ENCODE data around the gene VSIR. TPM values are rescaled to one million over a fixed set of nuclear protein-coding genes. Genes with fewer than 3 reads are reported as not detected.

Gene VSIR
- total and polyA plus RNA-seq, 9 of the 15 experiments (the other 6 are each of a cell fraction or from before 2014, with no cell fraction given), result 0.14 to 20.5 (median 9.3) TPM

DNA sequence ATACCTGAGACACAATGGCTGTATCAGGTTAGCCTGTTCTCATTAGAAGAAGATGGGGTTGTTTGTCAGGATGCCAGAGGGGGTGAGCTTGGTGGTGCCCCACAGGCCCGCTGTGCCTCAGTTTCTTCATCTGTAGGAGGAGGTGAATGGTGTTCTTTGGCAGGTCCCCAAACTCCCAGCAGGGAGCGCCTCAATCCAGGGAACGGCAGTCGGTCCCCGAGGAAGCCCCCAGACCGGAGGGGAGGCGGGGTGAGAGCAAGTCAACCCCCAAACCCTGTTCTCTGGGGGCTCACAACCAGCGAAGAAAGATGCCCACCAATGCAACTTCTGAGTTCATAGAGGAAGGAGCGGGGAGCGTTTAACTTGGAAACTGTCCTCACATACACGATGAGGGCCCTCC, 69.7 kb downstream of the VSIR start (continued):
- peak; percentile 47; the same call in 1 of the 2 replicates for TF ChIP-seq STAG1 (CRISPR knock-in tag; IDR thresholded peaks at IDR 0.05; ENCODE audit: borderline replicate concordance)

- in situ Hi-C loops (cut with MboI), result loop anchor here (5.0 to 10.0 kb wide), 2 partner anchors 317 to 389 kb away; no protein-coding TSS in a partner anchor
- no peak for FAIRE-seq
- H3K4me2 ChIP-seq (ENCODE audit: insufficient read depth, low read length), result no peak overlapping the region; the same call in 1 of the 2 replicates
- CTCF ChIA-PET (ENCODE audit: low intra/inter-chr PET ratio), result no interaction called here
- 47% methylated on average over 11 of the region's 11 CpGs for WGBS (ENCODE audit: insufficient coverage, low coverage, missing lambda C conversion rate)
- BruUV-seq (replicated peaks), result no TSS peak
- TF ChIP-seq KLF13 (tag; IDR thresholded peaks at IDR 0.05; ENCODE audit: borderline replicate concordance, low read depth), result no peak
- TF ChIP-seq, protein P1, sequence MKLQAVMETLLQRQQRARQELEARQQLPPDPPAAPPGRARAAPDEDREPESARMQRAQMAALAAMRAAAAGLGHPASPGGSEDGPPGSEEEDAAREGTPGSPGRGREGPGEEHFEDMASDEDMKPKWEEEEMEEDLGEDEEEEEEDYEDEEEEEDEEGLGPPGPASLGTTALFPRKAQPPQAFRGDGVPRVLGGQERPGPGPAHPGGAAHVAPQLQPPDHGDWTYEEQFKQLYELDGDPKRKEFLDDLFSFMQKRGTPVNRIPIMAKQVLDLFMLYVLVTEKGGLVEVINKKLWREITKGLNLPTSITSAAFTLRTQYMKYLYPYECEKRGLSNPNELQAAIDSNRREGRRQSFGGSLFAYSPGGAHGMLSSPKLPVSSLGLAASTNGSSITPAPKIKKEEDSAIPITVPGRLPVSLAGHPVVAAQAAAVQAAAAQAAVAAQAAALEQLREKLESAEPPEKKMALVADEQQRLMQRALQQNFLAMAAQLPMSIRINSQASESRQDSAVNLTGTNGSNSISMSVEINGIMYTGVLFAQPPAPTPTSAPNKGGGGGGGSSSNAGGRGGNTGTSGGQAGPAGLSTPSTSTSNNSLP (IDR thresholded peaks at IDR 0.05; ENCODE audit: borderline replicate concordance, low read depth, low read length), result no peak
- TF ChIP-seq, protein P2, sequence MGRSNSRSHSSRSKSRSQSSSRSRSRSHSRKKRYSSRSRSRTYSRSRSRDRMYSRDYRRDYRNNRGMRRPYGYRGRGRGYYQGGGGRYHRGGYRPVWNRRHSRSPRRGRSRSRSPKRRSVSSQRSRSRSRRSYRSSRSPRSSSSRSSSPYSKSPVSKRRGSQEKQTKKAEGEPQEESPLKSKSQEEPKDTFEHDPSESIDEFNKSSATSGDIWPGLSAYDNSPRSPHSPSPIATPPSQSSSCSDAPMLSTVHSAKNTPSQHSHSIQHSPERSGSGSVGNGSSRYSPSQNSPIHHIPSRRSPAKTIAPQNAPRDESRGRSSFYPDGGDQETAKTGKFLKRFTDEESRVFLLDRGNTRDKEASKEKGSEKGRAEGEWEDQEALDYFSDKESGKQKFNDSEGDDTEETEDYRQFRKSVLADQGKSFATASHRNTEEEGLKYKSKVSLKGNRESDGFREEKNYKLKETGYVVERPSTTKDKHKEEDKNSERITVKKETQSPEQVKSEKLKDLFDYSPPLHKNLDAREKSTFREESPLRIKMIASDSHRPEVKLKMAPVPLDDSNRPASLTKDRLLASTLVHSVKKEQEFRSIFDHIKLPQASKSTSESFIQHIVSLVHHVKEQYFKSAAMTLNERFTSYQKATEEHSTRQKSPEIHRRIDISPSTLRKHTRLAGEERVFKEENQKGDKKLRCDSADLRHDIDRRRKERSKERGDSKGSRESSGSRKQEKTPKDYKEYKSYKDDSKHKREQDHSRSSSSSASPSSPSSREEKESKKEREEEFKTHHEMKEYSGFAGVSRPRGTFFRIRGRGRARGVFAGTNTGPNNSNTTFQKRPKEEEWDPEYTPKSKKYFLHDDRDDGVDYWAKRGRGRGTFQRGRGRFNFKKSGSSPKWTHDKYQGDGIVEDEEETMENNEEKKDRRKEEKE (IDR thresholded peaks at IDR 0.05; ENCODE audit: borderline replicate concordance in 1 of 2, control insufficient read depth in 1 of 2, low read depth in 2 of 2, low read length in 1 of 2), result no peak
- TF ChIP-seq ZC3H4 (CRISPR knock-in tag; IDR thresholded peaks at IDR 0.05; ENCODE audit: borderline replicate concordance), result no peak
- TF ChIP-seq ZNF586 (CRISPR knock-in tag; conservative IDR thresholded peaks at IDR 0.05), result no peak
- TF ChIP-seq, protein P3, sequence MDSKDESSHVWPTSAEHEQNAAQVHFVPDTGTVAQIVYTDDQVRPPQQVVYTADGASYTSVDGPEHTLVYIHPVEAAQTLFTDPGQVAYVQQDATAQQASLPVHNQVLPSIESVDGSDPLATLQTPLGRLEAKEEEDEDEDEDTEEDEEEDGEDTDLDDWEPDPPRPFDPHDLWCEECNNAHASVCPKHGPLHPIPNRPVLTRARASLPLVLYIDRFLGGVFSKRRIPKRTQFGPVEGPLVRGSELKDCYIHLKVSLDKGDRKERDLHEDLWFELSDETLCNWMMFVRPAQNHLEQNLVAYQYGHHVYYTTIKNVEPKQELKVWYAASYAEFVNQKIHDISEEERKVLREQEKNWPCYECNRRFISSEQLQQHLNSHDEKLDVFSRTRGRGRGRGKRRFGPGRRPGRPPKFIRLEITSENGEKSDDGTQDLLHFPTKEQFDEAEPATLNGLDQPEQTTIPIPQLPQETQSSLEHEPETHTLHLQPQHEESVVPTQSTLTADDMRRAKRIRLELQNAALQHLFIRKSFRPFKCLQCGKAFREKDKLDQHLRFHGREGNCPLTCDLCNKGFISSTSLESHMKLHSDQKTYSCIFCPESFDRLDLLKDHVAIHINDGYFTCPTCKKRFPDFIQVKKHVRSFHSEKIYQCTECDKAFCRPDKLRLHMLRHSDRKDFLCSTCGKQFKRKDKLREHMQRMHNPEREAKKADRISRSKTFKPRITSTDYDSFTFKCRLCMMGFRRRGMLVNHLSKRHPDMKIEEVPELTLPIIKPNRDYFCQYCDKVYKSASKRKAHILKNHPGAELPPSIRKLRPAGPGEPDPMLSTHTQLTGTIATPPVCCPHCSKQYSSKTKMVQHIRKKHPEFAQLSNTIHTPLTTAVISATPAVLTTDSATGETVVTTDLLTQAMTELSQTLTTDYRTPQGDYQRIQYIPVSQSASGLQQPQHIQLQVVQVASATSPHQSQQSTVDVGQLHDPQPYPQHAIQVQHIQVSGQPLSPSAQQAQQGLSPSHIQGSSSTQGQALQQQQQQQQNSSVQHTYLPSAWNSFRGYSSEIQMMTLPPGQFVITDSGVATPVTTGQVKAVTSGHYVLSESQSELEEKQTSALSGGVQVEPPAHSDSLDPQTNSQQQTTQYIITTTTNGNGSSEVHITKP (IDR thresholded peaks at IDR 0.05; ENCODE audit: partially characterized antibody), result no peak
- POLR2A ChIA-PET, result interaction anchor here (0.5 to 1.2 kb wide), 3 partner anchors 210 to 370 kb away, joined by 3 to 5 read pairs (median 3); no protein-coding TSS in a partner anchor
- ATAC-seq, result no peak
- no peak overlapping the region for H3K27ac ChIP-seq (ENCODE audit: extremely low read depth, low read depth, low read length)
- no peaks in the 10 kb centered on the region for H4K20me1 ChIP-seq (replicated peaks; ENCODE audit: control insufficient read depth, insufficient read depth, low read length)
- H2AFZ ChIP-seq (ENCODE audit: low read depth, low read length), result peak overlapping the region; percentile 14; the same call in 1 of the 2 replicates
- no peaks in the 10 kb centered on the region for H3K79me2 ChIP-seq (ENCODE audit: control insufficient read depth, insufficient read depth, low read length)
- peak overlapping the region in 1 of 2 experiments; percentile 78; a peak in 2 of 4 replicates for H3K9ac ChIP-seq (ENCODE audit: insufficient read depth in 1 of 2, low read depth in 2 of 2, low read length in 2 of 2)
- intact Hi-C loops (cut with micrococcal nuclease), result loop anchor here (10.0 kb wide), 1 partner anchor 193 kb away; no protein-coding TSS in a partner anchor
- no peaks in the 10 kb centered on the region for H3K9me1 ChIP-seq (ENCODE audit: control insufficient read depth, insufficient read depth, low read length)
- H3K36me3 ChIP-seq (ENCODE audit: control insufficient read depth, insufficient read depth, low read length), result no peaks in the 10 kb centered on the region
- no peak overlapping the region for H3K4me3 ChIP-seq
- H3K9me3 ChIP-seq (replicated peaks; ENCODE audit: control insufficient read depth, insufficient read depth, low read depth, low read length), result no peaks in the 10 kb centered on the region
- peaks cover 8 to 43% of the 10 kb centered on the region in 2 experiments for H3K4me1 ChIP-seq (replicated peaks in 1 of 2; ENCODE audit: control insufficient read depth in 2 of 2, insufficient read depth in 2 of 2, low read length in 2 of 2)
- peak in 2 of 4 experiments; percentile 44 to 45 for DNase-seq (ENCODE audit: extremely low read depth in 1 of 4, low spot score in 3 of 4)
- no peaks in the 10 kb centered on the region for H3K27me3 ChIP-seq (ENCODE audit: control insufficient read depth in 2 of 2, insufficient read depth in 2 of 2, low read length in 2 of 2)
Observed at GRCh38 chr10:71701496-71702132, 71.7 kb downstream of the VSIR start.
